HEK293 (cell line): Measurements from ENCODE around the gene ARHGAP1.
A peak's percentile ranks its signal among the peaks of the same experiment; 100 is the strongest.

Source experiments
- CTCF ChIA-PET: fragments of 350-600 bp; formaldehyde crosslinking; extraction: SDS; loops from one replicate; lab custom pipeline; 2021; ENCODE audit warnings: antibody characterized with exemption; lab: Yijun Ruan, JAX
- POLR2A ChIA-PET: fragments of 300-600 bp; formaldehyde crosslinking; extraction: SDS; loops from one replicate; lab custom pipeline; 2020; ENCODE audit warnings: antibody characterized with exemption, inconsistent platforms; lab: Yijun Ruan, JAX
- H3K27ac ChIP-seq: fragments of 200-500 bp; sonication (Bioruptor generic); 2 replicates; pipeline ENCODE4 v1.5.1; 2014; ENCODE audit warnings: low read depth, low read length, control low read depth, inconsistent platforms; ENCODE audit errors: extremely low read depth
- H3K36me3 ChIP-seq, 2 experiments: fragments of 200-500 bp in 1 of 2; sonication (Bioruptor generic) in 1 of 2; 1 replicate in 1 of 2; 2 replicates in 1 of 2; pipeline ENCODE4 v1.5.1; 2014 to 2017; ENCODE audit warnings: inconsistent platforms in 2 of 2, low read length in 2 of 2; ENCODE audit not compliant: control insufficient read depth in 2 of 2, insufficient read depth in 1 of 2
- H3K4me1 ChIP-seq: fragments of 200-500 bp; sonication (Bioruptor generic); 2 replicates; pipeline ENCODE4 v1.5.1; 2014; ENCODE audit warnings: mild to moderate bottlenecking, low read length, inconsistent platforms; ENCODE audit not compliant: control insufficient read depth, insufficient read depth
- H3K4me3 ChIP-seq: 2 replicates; pipeline ENCODE4 v1.5.1; 2011; ENCODE audit warnings: low read depth, mild to moderate bottlenecking, control low read depth, low read length, moderate library complexity
- H3K9me3 ChIP-seq: fragments of 200-500 bp; sonication (Bioruptor generic); 2 replicates; pipeline ENCODE4 v1.5.1; 2014; ENCODE audit warnings: low read depth, low read length, inconsistent platforms; ENCODE audit not compliant: control insufficient read depth, insufficient read depth
- BCL6B ChIP-seq: fragments of 450-650 bp; formaldehyde crosslinking; IDR thresholded peaks from 2 replicates; pipeline ENCODE4 v1.5.1; 2017; ENCODE audit warnings: missing biosample characterization, missing genetic modification characterization
- GLI4 ChIP-seq: fragments of 450-650 bp; formaldehyde crosslinking; IDR thresholded peaks from 2 replicates; pipeline ENCODE4 v1.5.1; 2016; ENCODE audit warnings: missing biosample characterization, missing genetic modification characterization
- HOXC10 ChIP-seq: sonication (generic); formaldehyde crosslinking; IDR thresholded peaks from 2 replicates; pipeline ENCODE4 v1.8.1; 2023; ENCODE audit warnings: mild to moderate bottlenecking, missing genetic modification reagents
- SETDB1 ChIP-seq: IDR thresholded peaks from one replicate; pipeline ENCODE4 v1.6.1; 2017; ENCODE audit warnings: mild to moderate bottlenecking, low read length, moderate library complexity, mixed read lengths; ENCODE audit not compliant: insufficient read length
- ZBTB20 ChIP-seq: fragments of 450-650 bp; formaldehyde crosslinking; IDR thresholded peaks from 2 replicates; pipeline ENCODE4 v1.5.1; 2016; ENCODE audit warnings: missing biosample characterization, missing genetic modification characterization
- ZNF23 ChIP-seq: fragments of 450-650 bp; formaldehyde crosslinking; IDR thresholded peaks from 2 replicates; pipeline ENCODE4 v1.5.1; 2016; ENCODE audit warnings: missing biosample characterization, missing genetic modification characterization, borderline replicate concordance
- ZNF302 ChIP-seq: fragments of 450-650 bp; formaldehyde crosslinking; IDR thresholded peaks from 2 replicates; pipeline ENCODE4 v1.5.1; 2016; ENCODE audit warnings: missing biosample characterization, missing genetic modification characterization, low read depth
- ZNF311 ChIP-seq: fragments of 450-650 bp; formaldehyde crosslinking; IDR thresholded peaks from 2 replicates; pipeline ENCODE4 v1.5.1; 2017; ENCODE audit warnings: missing biosample characterization, missing genetic modification characterization, borderline replicate concordance
- ZNF354C ChIP-seq: fragments of 450-650 bp; formaldehyde crosslinking; IDR thresholded peaks from 2 replicates; pipeline ENCODE4 v1.5.1; 2016; ENCODE audit warnings: missing biosample characterization, missing genetic modification characterization, low read depth, borderline replicate concordance
- ZNF362 ChIP-seq: fragments of 450-650 bp; formaldehyde crosslinking; IDR thresholded peaks from 2 replicates; pipeline ENCODE4 v1.5.1; 2016; ENCODE audit warnings: missing biosample characterization, missing genetic modification characterization
- ZNF391 ChIP-seq: fragments of 450-650 bp; formaldehyde crosslinking; IDR thresholded peaks from 2 replicates; pipeline ENCODE4 v1.5.1; 2016; ENCODE audit warnings: low read depth, missing biosample characterization, missing genetic modification characterization, borderline replicate concordance
- ZNF571 ChIP-seq: fragments of 450-650 bp; formaldehyde crosslinking; IDR thresholded peaks from 2 replicates; pipeline ENCODE4 v1.5.0; 2017; ENCODE audit warnings: missing biosample characterization, missing genetic modification characterization
- ZNF600 ChIP-seq: fragments of 450-650 bp; formaldehyde crosslinking; IDR thresholded peaks from 2 replicates; pipeline ENCODE4 v1.5.1; 2016; ENCODE audit warnings: missing biosample characterization, missing genetic modification characterization
- ZNF623 ChIP-seq: fragments of 450-650 bp; formaldehyde crosslinking; IDR thresholded peaks from 2 replicates; pipeline ENCODE4 v1.5.1; 2016; ENCODE audit warnings: missing biosample characterization, missing genetic modification characterization
- ZNF654 ChIP-seq: fragments of 450-650 bp; formaldehyde crosslinking; IDR thresholded peaks from 2 replicates; pipeline ENCODE4 v1.5.1; 2016; ENCODE audit warnings: low read depth, missing biosample characterization, missing genetic modification characterization
- ZNF843 ChIP-seq: fragments of 450-650 bp; formaldehyde crosslinking; IDR thresholded peaks from 2 replicates; pipeline ENCODE4 v1.5.1; 2016; ENCODE audit warnings: missing biosample characterization, missing genetic modification characterization
- TF ChIP-seq, protein P1 (sequence below): fragments of 450-650 bp; formaldehyde crosslinking; conservative IDR thresholded peaks from 2 replicates; pipeline ENCODE4 v1.5.1; 2016; ENCODE audit warnings: low read depth, missing biosample characterization, missing genetic modification characterization
- TF ChIP-seq, protein P2 (sequence below): fragments of 450-650 bp; formaldehyde crosslinking; IDR thresholded peaks from 2 replicates; pipeline ENCODE4 v1.5.1; 2016; ENCODE audit warnings: missing biosample characterization, missing genetic modification characterization
- TF ChIP-seq, protein P3 (sequence below): fragments of 450-650 bp; formaldehyde crosslinking; IDR thresholded peaks from 2 replicates; pipeline ENCODE4 v1.5.1; 2016; ENCODE audit warnings: missing biosample characterization, missing genetic modification characterization

Gene ARHGAP1

GRCh38 chr11:46700241-46701077 is at the start of gene ARHGAP1, which contains the start of gene ZNF408 (continued):
- TF ChIP-seq ZNF843 (tag by site-specific recombination), result no peak; the same call in 1 of the 2 replicates
- TF ChIP-seq ZBTB20 (tag by site-specific recombination), result peak; percentile 72

- Histone ChIP-seq H3K36me3 (peaks cover 20 to 91% of the 10 kb centered on the region in 2 experiments), H3K27ac (no peak overlapping the region), H3K9me3 (no peaks in the 10 kb centered on the region), H3K4me1 (no peaks in the 10 kb centered on the region), H3K4me3 (no peak overlapping the region)
- ChIA-PET POLR2A (no interaction called here), CTCF (interaction anchor here (0.6 to 1.2 kb wide), 2 partner anchors 11 to 20 kb away, joined by 3 to 6 read pairs; no protein-coding TSS in a partner anchor)
- TF ChIP-seq SETDB1 (no peak), ZNF654 (no peak), ZNF23 (tag by site-specific recombination) (no peak), ZNF311 (tag by site-specific recombination) (no peak), ZNF391 (no peak), HOXC10 (CRISPR knock-in tag) (no peak), ZNF362 (tag by site-specific recombination) (no peak), GLI4 (tag by site-specific recombination) (no peak), ZNF302 (tag by site-specific recombination) (no peak), ZNF354C (no peak), ZNF600 (tag by site-specific recombination) (no peak), BCL6B (tag by site-specific recombination) (no peak), ZNF623 (tag by site-specific recombination) (no peak), ZNF571 (no peak)
- TF ChIP-seq, protein P1, sequence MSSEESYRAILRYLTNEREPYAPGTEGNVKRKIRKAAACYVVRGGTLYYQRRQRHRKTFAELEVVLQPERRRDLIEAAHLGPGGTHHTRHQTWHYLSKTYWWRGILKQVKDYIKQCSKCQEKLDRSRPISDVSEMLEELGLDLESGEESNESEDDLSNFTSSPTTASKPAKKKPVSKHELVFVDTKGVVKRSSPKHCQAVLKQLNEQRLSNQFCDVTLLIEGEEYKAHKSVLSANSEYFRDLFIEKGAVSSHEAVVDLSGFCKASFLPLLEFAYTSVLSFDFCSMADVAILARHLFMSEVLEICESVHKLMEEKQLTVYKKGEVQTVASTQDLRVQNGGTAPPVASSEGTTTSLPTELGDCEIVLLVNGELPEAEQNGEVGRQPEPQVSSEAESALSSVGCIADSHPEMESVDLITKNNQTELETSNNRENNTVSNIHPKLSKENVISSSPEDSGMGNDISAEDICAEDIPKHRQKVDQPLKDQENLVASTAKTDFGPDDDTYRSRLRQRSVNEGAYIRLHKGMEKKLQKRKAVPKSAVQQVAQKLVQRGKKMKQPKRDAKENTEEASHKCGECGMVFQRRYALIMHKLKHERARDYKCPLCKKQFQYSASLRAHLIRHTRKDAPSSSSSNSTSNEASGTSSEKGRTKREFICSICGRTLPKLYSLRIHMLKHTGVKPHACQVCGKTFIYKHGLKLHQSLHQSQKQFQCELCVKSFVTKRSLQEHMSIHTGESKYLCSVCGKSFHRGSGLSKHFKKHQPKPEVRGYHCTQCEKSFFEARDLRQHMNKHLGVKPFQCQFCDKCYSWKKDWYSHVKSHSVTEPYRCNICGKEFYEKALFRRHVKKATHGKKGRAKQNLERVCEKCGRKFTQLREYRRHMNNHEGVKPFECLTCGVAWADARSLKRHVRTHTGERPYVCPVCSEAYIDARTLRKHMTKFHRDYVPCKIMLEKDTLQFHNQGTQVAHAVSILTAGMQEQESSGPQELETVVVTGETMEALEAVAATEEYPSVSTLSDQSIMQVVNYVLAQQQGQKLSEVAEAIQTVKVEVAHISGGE (tag by site-specific recombination), result no peak
- TF ChIP-seq, protein P2, sequence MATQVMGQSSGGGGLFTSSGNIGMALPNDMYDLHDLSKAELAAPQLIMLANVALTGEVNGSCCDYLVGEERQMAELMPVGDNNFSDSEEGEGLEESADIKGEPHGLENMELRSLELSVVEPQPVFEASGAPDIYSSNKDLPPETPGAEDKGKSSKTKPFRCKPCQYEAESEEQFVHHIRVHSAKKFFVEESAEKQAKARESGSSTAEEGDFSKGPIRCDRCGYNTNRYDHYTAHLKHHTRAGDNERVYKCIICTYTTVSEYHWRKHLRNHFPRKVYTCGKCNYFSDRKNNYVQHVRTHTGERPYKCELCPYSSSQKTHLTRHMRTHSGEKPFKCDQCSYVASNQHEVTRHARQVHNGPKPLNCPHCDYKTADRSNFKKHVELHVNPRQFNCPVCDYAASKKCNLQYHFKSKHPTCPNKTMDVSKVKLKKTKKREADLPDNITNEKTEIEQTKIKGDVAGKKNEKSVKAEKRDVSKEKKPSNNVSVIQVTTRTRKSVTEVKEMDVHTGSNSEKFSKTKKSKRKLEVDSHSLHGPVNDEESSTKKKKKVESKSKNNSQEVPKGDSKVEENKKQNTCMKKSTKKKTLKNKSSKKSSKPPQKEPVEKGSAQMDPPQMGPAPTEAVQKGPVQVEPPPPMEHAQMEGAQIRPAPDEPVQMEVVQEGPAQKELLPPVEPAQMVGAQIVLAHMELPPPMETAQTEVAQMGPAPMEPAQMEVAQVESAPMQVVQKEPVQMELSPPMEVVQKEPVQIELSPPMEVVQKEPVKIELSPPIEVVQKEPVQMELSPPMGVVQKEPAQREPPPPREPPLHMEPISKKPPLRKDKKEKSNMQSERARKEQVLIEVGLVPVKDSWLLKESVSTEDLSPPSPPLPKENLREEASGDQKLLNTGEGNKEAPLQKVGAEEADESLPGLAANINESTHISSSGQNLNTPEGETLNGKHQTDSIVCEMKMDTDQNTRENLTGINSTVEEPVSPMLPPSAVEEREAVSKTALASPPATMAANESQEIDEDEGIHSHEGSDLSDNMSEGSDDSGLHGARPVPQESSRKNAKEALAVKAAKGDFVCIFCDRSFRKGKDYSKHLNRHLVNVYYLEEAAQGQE, result no peak
- TF ChIP-seq, protein P3, sequence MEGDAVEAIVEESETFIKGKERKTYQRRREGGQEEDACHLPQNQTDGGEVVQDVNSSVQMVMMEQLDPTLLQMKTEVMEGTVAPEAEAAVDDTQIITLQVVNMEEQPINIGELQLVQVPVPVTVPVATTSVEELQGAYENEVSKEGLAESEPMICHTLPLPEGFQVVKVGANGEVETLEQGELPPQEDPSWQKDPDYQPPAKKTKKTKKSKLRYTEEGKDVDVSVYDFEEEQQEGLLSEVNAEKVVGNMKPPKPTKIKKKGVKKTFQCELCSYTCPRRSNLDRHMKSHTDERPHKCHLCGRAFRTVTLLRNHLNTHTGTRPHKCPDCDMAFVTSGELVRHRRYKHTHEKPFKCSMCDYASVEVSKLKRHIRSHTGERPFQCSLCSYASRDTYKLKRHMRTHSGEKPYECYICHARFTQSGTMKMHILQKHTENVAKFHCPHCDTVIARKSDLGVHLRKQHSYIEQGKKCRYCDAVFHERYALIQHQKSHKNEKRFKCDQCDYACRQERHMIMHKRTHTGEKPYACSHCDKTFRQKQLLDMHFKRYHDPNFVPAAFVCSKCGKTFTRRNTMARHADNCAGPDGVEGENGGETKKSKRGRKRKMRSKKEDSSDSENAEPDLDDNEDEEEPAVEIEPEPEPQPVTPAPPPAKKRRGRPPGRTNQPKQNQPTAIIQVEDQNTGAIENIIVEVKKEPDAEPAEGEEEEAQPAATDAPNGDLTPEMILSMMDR (tag by site-specific recombination), result no peak
These were observed 46.7 kb upstream of the ARHGAP1 start for GRCh38 chr11:46747150-46747549.
